Epithelial cell of esophagus (primary cell): ENCODE results near the gene ROPN1L.

Source experiments
- DNase-seq: peaks from one replicate; pipeline ENCODE4 v3.0.0; 2010; ENCODE audit warnings: low read depth
- H3K4me3 ChIP-seq: 2 replicates; pipeline ENCODE4 v1.5.1; 2011; ENCODE audit warnings: mild to moderate bottlenecking, low read length, control low read depth
- CTCF ChIP-seq: IDR thresholded peaks from 2 replicates; pipeline ENCODE4 v1.5.1; 2011; ENCODE audit warnings: low read depth, mild to moderate bottlenecking, low read length, control low read depth, inconsistent platforms; ENCODE audit not compliant: insufficient read depth; ENCODE audit errors: missing control alignments

ROPN1L gene

DNA sequence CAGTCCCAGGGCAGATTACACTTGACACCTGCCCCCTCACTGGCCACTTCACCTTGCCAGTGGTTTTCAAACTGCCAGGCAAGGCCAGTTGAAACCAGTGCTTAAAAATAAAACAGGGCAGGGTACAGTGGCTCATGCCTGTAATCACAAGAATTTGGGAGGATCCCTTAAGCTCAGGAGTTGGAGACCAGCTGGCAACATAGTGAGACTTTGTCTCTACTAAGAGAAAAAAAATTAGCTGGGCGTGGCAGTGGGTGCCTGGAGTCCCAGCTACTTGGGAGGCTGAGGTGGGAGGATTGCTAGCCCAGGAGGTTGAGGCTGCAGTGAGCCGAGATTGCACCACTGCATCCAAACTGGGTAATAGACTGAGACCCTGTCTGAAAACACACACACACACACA, 58.1 kb downstream of the ROPN1L start:
- TF ChIP-seq CTCF = no peak
- DNase-seq = no peak
- H3K4me3 ChIP-seq = no peak overlapping the region

DNA sequence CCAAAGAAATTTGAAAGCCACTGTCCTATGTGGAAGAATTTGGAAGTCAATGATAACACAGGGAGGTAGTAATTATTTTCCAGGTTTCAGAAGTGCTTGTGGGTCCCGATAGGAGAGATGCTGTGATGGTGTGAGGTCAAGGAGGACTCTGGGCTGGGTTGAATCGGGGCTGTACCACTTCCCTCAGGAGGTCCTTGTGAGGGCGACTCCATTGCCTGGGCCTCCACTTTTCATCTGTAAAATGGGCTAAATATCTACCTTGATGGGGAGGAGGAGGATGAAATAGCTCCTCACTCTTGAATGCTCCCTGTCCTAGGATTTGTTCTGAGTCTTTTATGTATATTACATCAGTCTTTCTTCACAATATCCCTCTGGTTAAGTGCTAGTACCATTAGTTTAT, 59.0 kb downstream of the ROPN1L start:
- DNase-seq = no peak
- H3K4me3 ChIP-seq = no peak overlapping the region
- TF ChIP-seq CTCF = no peak

DNA sequence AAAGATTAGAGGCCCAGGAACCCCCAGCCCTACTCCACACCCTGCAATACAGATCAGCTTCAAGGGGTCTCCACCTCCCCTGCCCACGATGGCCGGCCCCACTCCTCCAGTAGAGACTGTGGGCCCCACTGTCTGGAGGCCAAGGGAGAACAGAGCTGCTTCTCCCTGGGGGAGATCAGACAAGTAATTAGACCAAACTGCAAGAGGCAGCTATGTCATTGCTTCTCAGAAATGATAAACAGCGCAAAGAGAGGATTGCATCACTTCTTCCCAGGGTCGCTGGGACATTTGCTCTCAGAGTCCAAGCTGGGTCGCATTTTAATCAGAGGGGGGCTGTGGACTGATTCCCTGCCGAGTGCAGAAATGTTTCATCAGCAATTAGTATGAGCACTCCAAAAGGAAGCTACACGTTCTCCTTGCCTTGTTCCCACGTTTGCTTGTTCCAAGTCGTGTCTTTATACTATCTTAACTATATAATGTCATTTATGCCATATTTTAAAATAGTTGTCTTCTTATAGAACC, 59.9 kb downstream of the ROPN1L start:
- no peak for DNase-seq
- H3K4me3 ChIP-seq = no peak overlapping the region
- TF ChIP-seq CTCF = no peak

DNA sequence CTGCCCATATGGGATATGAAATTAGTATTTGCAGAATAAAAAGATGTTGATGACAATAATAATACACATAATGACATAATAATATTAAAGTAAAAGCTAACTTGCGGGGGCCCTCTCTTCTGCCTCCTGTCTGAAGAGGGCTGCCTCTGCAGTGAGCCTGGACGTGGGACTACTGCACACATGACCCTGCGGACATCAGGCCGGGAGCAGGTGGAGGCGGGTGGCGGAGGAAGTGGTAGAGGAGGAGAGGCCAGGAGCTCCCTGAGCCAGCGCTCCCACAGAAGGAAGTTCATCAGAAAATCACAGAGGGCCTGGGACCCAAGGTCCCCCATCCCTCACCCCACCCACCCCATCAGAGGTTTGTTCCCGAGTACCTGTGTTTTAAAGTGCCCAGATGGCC, 60.5 kb downstream of the ROPN1L start:
- TF ChIP-seq CTCF = no peak
- DNase-seq = no peak
- H3K4me3 ChIP-seq = no peak overlapping the region

DNA sequence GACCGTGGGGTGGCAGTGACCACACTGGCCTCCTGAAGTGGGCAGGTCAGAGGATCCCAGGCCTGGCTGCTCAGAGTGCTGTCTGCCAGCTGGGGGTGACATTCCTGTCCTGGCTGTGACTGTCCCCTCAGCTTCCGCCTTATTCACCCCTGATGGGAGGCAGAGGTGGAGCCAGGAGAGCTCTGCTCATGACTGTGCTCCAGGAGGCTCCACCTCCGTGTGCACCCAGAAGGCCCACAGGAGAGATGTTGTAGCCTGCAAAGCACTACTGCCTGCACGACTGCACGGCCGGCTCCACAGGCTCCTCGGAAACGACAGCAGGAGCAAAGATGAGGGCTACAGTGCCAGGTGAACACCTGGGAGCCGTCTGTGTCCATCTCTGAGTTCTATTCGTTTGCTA, 60.9 kb downstream of the ROPN1L start:
- no peak overlapping the region for H3K4me3 ChIP-seq
- TF ChIP-seq CTCF = no peak
- DNase-seq = no peak

- DNase-seq = no peak
- no peak for TF ChIP-seq CTCF
- H3K4me3 ChIP-seq = no peak overlapping the region
Observed at GRCh38 chr5:10503321-10503720, 61.6 kb downstream of the ROPN1L start.

- H3K4me3 ChIP-seq = no peak overlapping the region
- no peak for TF ChIP-seq CTCF
- DNase-seq = no peak
Observed at GRCh38 chr5:10503997-10504793, 62.5 kb downstream of the ROPN1L start.
